Activated effector memory CD4-positive, alpha-beta T cell treated with Interleukin-2 at 50 U/mL for 16 hours (primary cell): ENCODE measurements around the gene CADM1.

Experiments used
- DNase-seq: peaks from one replicate; pipeline ENCODE4 v3.0.0-alpha.2; 2020

CADM1 gene

GRCh38 chr11:115168229-115168671 is 336.0 kb downstream of the CADM1 start:
- DNase-seq: no peak

DNA sequence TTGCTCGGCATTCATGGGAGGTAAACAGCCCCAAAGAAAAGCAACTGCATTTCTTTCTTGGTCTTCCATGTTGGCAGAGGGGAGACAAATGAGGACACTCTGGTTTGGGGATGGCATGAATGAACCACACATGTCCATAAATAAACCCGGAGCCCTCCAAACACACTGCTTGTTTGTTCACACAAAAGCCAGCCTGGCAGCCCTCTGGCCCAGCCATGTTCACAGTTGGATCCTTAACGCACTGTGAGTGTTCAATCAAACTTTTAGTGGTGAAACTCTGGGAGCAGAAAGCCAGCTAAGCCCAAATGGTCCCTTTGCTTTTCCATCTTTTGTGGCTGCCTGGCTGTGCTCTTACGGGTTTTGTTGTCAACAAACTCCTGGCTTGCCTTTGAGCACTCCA is 336.8 kb downstream of the CADM1 start:
- DNase-seq: no peak

GRCh38 chr11:115166820-115167219 is 337.4 kb downstream of the CADM1 start:
- no peak for DNase-seq

GRCh38 chr11:115164774-115165173 is 339.4 kb downstream of the CADM1 start:
- no peak for DNase-seq

GRCh38 chr11:115162919-115163318 is 341.3 kb downstream of the CADM1 start:
- no peak for DNase-seq

GRCh38 chr11:115161876-115162275 is 342.3 kb downstream of the CADM1 start:
- DNase-seq: no peak

GRCh38 chr11:115159207-115159606 is 345.0 kb downstream of the CADM1 start:
- no peak for DNase-seq

- DNase-seq: no peak
Observed at GRCh38 chr11:115158053-115158452, 346.2 kb downstream of the CADM1 start.

- no peak for DNase-seq
Observed at GRCh38 chr11:115157247-115157646, 347.0 kb downstream of the CADM1 start.

- no peak for DNase-seq
Observed at GRCh38 chr11:115155978-115156377, 348.2 kb downstream of the CADM1 start.

- no peak for DNase-seq
Observed at GRCh38 chr11:115155320-115155719, 348.9 kb downstream of the CADM1 start.

- DNase-seq: no peak
Observed at GRCh38 chr11:115154355-115154736, 349.9 kb downstream of the CADM1 start.

DNA sequence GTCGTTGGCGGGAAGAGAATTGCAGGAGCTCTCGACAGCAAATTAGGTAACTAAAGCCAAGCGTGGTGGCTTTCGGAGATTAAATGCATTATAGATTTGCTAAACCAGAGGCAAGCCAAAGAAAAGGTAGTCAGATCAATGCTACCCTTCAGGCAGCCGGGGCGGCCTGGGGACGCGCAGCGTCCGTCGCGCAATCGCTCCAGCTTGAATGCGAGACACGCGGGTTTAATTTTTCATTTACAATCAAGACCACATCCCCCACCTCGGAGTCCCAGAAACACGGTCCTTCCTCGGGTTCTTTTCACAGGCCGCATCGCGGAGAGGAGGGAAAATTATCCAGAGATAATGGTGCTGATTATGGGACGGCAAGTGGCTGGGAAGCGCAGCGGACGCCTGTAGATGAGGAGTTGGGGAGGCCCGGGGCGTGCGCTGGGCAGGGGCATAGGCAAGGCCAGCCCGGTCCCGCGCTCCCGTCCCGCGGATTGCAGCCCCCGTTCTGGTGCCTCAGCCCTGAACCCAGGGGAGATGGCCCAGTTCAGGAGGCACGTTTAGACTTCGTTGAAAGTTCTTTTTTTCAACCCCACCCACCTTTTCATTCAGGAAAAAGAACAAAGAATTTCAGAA is 350.4 kb downstream of the CADM1 start:
- no peak for DNase-seq

DNA sequence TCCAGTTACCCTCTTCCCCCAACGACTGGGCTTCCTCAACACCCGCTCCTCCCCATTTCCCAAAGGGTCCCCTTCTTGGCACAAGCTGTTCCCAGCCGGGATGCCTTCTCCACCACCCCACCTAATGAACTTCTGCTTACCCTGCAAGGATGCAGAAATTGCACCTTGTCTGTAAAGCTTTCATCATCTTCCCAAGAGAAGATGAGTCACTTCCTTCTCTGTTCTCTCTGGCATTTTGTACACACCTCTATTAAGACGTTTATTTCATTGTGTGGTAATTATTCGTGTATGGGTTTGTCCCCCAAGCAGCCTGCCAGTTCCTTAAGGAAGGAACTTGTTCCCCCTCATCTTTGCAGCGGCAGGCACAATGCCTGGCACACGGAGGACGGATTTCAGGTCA is 351.1 kb downstream of the CADM1 start:
- no peak for DNase-seq

GRCh38 chr11:115151010-115151409 is 353.2 kb downstream of the CADM1 start:
- no peak for DNase-seq

DNA sequence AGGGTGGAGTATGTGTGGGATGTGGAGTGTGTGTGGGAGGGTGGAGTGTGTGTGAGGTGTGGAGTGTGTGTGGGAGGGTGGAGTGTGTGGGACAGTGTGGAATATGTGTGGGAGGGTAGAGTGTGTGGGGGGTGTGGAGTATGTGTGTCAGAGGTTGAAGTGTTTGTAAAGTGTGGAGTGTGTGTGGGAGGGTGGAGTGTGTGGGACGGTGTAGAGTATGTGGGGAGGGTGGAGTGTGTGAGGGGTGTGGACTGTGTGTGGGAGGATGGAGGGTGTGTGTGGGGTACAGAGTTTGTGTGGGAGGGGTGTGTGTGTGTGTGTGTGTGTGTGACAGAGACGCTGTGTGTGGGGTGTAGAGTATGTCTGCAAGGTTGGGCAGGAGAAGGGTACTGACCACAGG is 355.5 kb downstream of the CADM1 start:
- no peak for DNase-seq

GRCh38 chr11:115148101-115148500 is 356.1 kb downstream of the CADM1 start:
- DNase-seq: no peak

- DNase-seq: no peak
Observed at GRCh38 chr11:115147243-115147807, 356.9 kb downstream of the CADM1 start.

DNA sequence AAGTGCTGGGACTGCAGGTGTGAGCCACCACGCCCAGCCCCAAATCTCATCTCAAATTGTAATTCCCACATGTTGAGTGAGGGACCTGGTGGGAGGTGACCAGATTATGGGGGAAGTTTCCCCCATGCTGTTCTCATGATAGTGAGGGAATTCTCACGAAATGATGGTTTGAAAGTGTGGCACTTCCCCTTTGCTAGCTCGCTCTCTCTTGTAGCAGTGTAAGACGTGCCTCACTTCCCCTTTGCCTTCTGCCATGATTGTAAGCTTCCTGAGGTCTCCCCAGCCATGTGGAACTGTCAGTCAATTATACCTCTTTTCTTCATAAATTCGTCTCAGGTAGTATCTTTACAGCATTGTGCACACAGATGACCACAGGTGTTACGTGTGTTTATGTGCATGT is 357.8 kb downstream of the CADM1 start:
- DNase-seq: no peak

DNA sequence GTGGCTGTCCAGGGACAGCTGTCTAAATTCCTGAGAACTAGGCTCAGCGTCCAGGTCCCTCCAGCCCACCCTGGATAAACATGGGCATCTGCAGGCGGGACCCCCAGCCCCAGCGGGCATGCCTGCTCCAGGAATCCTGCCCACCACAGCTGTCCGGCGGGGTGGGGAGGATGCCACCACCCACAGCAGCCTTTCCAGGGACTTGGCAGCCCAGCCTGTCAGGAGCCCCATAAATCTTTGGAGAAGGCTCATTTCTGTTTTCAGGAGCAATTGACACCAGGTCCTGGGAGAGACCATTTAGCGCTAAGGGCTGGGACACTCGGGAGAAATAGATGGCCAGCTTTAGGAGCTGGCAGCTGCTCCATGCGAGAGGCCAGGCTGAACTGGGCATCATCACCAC is 358.9 kb downstream of the CADM1 start:
- no peak for DNase-seq

DNA sequence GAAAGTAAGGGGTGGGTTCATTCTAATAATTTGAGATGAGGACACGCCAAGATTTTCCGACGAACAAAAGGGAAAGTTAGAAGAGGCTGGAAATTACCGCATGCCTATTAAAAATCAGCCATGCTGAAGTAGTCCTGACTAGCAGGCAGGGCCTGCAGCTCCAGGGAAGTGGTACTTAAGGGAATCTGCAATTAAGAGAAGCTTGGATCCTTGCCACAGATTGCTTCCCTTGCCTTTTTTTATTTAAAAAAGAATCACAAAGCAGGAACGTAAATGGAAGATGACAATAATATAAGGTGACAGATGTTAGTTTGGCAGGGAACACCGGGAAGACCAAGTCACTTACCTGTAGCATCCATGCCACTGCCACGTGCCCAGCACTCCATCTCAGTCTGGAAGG is 359.3 kb downstream of the CADM1 start:
- DNase-seq: no peak

DNA sequence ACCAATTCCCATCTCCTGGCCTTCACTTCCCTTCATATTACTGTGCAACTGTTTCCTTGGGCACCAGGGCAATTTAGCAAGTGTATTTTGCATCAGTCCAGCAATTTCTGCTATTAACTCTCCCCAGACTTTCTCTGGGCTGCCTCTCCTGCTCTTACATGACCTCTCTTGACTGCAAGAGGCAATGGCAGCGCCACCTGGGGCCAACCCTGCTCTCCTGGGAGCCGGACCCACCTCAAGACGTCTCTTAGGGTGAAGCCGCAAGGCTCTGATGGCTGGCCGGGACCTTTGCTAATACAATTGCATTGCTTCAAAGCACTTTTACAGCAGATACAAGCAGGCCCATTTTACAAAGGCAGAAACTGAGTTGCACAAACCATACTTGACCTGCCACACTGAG is 360.2 kb downstream of the CADM1 start:
- DNase-seq: no peak

GRCh38 chr11:115141231-115142114 is 362.7 kb downstream of the CADM1 start:
- no peak for DNase-seq

GRCh38 chr11:115135936-115136335 is 368.3 kb downstream of the CADM1 start:
- no peak for DNase-seq
